GM15510 (cell line): ENCODE measurements around the gene SPOCK3.

ENCODE experiments used
- POLR2A ChIP-seq: IDR thresholded peaks from 3 replicates; pipeline ENCODE4 v1.6.1; 2011; ENCODE audit warnings: borderline replicate concordance; ENCODE audit not compliant: insufficient read length; ENCODE audit errors: extremely low read depth

Gene SPOCK3

DNA sequence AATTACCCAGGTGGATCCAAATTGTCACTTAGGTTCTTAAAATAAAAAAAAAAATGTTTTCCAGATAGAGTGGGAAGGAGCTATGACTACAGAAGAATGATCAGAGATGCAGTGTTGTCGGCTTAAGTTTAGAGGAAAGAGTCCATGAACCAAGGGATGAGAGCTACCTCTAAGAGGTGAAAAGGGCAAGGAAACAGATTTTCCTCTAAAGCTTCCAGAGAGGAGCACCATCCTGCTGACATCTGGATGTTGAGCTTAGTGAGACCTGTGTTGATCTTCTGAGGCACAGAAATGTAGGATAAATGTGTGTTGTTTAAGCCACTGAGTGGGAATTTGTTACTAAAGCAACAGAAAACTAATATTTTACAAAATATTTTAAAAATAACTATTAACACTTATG, 498.7 kb downstream of the SPOCK3 start:
- TF ChIP-seq POLR2A: no peak

DNA sequence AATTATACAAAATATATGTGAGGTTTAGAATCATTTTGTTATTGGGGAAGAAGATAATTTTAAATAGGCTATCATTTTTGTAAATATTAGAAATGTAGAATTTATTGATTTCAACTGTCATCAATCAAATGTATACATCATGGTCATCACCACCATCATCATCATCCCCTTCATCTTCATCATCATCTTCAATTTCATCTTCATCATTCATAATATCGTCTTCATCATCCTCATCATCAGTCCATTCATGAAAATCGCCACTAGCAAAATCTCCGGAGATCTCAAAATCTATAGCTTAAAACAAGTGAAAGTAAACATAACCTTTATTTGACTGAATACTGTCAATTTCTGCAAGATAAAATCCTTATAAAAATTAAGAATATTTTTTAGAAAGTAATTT, 499.5 kb downstream of the SPOCK3 start:
- TF ChIP-seq POLR2A: no peak

DNA sequence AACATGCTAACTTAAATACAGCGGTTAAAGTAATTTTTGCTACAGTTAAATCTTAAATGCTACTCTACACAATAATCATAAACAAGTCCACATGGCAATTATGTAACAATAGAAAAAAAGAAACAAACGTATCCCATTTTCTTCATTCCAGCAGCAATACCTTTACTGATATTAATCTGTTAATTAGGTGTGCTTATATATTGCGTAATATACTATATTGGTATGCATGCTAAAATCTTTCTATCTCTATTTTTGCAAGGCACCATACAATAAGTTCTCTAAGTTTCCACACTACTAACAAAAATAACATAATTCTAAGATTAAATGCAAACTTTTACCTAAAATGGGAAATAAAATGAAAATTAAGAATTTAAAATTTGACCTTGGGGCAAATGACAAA, 500.6 kb downstream of the SPOCK3 start:
- no peak for TF ChIP-seq POLR2A

DNA sequence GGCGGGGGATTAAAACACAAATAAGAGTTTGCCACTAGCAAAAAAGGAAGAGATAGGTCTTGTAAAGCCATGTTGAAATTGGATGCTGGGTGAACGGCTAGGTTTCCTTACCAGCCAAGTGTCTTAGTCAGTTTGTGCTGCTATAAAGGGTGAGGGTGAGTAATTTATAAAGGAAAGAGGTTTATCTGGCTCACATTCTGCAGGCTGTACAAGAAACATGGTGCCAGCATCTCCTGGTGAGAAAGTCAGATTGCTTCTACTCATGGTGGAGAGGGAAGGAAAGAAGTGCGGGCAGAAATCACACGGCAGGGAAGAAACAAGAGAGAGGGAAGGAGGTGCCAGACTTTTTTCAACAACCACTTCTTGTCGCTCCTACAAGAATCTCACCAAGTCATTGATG, 507.5 kb downstream of the SPOCK3 start:
- no peak for TF ChIP-seq POLR2A

DNA sequence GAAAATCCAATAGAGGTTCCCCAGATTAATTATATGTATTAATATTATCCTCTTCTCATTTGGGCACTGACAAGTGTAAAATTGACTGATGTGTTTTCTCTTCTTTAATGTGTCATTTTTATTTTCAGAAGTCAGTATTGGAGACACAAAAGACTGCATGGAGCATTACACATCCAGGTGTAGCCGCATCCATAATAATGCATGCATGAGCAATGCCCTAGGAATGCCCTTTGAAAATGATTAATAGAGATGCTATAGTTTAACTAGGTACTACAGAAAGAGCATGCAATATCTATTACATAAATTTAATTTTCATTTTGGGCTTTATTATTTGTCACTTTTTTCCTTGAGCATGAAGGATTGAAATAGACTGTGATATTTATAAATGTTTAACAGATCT, 509.9 kb downstream of the SPOCK3 start:
- TF ChIP-seq POLR2A: no peak

DNA sequence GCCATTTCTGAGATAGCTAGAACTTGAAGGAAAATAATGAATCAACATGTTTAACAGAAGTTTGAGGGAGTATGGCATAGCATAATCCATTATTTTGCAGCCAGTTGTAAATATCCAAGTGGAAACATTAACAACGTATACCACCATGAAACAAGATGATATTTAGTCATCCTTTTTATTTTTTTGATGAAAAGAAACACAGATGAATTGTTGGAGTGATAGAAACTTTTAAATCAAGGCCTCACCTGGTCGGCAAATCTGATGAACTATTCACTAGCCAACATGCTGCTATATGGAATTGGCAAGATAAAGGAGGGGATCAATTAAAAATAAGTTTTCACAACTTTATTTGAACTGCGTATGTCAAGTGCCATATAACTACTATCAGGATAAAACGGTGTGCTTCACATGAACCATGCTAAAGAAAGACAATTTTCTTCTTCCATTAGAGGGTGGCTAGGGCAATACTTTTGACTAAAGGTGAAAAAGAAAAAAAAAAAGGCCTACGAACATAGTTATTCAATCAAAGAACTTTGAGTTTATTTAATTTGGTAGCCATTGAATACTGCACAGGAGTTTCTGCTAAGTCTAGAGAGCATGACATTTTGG, 510.7 kb downstream of the SPOCK3 start:
- no peak for TF ChIP-seq POLR2A

DNA sequence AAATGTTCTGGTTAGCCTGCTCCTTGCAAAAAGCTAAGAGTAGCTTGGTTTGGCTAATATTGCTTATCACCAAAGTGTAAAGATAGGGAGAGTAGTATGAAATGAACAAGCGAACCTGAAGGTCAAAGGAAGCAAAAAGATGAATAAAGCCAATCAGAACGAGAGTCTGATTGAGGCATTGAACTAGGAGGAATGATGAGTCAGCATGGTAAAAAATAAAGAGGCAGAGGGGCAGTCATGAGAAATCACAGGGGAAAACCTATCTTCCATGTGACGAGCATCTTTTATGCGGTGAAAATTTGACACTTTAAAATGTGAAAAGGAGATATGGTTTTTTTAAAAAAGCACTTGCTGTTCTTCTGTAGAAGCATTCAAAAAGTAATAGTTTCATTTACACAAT, 533.7 kb downstream of the SPOCK3 start:
- no peak for TF ChIP-seq POLR2A

DNA sequence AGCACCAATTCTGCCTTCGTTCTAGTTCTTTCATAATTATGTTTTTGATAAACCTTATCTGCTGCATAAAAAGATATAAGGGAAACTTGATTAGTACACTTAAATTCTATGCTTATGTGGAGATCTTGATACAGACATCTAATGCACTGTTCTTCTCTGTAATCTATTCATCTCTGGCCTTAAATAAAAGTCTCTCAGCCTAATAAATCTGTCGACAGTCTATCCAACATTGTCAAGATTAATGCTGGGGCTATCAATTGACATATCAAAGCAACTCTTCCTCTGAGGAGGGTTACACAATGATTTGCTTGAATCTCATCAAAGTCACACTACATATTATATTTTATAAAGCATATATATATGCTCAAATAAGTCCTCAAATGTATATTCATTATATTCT, 545.5 kb downstream of the SPOCK3 start:
- TF ChIP-seq POLR2A: no peak

DNA sequence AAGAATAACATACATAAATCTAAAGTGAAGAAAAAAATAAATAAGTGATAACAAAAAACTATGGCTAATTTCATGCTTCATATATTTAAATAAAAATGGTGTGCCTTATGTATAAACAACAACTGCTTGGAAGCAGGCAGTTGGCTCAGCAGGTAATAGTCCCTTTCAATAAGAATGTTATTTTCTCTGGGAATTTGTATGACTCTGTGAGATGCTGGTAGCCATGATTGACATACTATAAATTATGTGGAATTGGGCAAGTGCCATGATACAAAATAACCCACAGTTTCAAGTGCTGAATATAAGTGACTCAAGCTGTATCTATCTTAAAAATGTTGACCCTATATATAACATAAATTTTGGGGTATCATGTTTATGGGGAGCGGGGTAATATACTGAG, 546.5 kb downstream of the SPOCK3 start:
- TF ChIP-seq POLR2A: no peak
